K562 (cell line): Measurements from ENCODE around the gene ATXN1. TPM values are rescaled to one million over a fixed set of nuclear protein-coding genes. Genes with fewer than 3 reads are reported as not detected.

Experiments used
- ATAC-seq: fragments of 200-7000 bp; cut with Tn5 transposase; 3 replicates; pipeline ENCODE4 v1.9.1; 2020; ENCODE audit warnings: moderate library complexity
- BruUV-seq: library from RNA; stranded (reverse); fragments of 400-500 nt; replicated peaks from 2 replicates; lab custom pipeline; 2021; lab: Mats Ljungman, UMichigan
- CTCF ChIA-PET: fragments of 300-600 bp; formaldehyde crosslinking; extraction: SDS; loops from one replicate; lab custom pipeline; 2021; ENCODE audit warnings: low intra/inter-chr PET ratio; lab: Yijun Ruan, JAX
- POLR2A ChIA-PET: fragments of 300-600, 350-650 bp; sonication (Branson Sonifier 250); formaldehyde crosslinking; extraction: SDS; loops from one replicate; lab custom pipeline; 2021; ENCODE audit warnings: antibody characterized with exemption, inconsistent platforms; lab: Yijun Ruan, JAX
- DNase-seq, 4 experiments: peaks; one replicate each; pipeline versions ENCODE4 v3.0.0 to v3.0.0-alpha.2; 2011 to 2018; ENCODE audit warnings: low spot score in 3 of 4, mixed read lengths in 3 of 4; ENCODE audit errors: extremely low read depth in 1 of 4
- FAIRE-seq: peaks from 2 replicates; lab custom pipeline; 2011; peaks lifted over from hg19 to GRCh38; lab: Jason Lieb, UNC
- H2AFZ ChIP-seq: 2 replicates; pipeline ENCODE4 v1.6.0; 2011; ENCODE audit warnings: low read depth, low read length, control low read depth, inconsistent platforms
- H3K27ac ChIP-seq: fragments of 200-600 bp; 3 replicates; pipeline ENCODE4 v1.8.0; 2011; ENCODE audit warnings: low read depth, mild to moderate bottlenecking, control low read depth, inconsistent platforms, low read length, moderate library complexity, mixed read lengths; ENCODE audit errors: extremely low read depth
- H3K27me3 ChIP-seq, 2 experiments: fragments of 300-600 bp in 1 of 2; 2 replicates in 1 of 2; 3 replicates in 1 of 2; pipeline versions ENCODE4 v1.6.0 to v1.8.0; 2011; ENCODE audit warnings: inconsistent platforms in 2 of 2, low read length in 2 of 2, mild to moderate bottlenecking in 1 of 2, mixed read lengths in 1 of 2, moderate library complexity in 1 of 2; ENCODE audit not compliant: control insufficient read depth in 2 of 2, insufficient read depth in 2 of 2
- H3K36me3 ChIP-seq: fragments of 300-600 bp; 3 replicates; pipeline ENCODE4 v1.8.0; 2011; ENCODE audit warnings: mild to moderate bottlenecking, low read length, inconsistent platforms; ENCODE audit not compliant: control insufficient read depth, insufficient read depth
- H3K4me1 ChIP-seq, 2 experiments: fragments of 200-600 bp in 1 of 2; replicated peaks in 1 of 2; 2 replicates in 1 of 2; 3 replicates in 1 of 2; pipeline versions ENCODE4 v1.5.1 to v1.8.0; 2011; ENCODE audit warnings: inconsistent platforms in 2 of 2, low read length in 2 of 2, mild to moderate bottlenecking in 1 of 2, mixed read lengths in 1 of 2, moderate library complexity in 1 of 2; ENCODE audit not compliant: control insufficient read depth in 2 of 2, insufficient read depth in 2 of 2
- H3K4me2 ChIP-seq: 2 replicates; pipeline ENCODE4 v1.6.1; 2011; ENCODE audit warnings: low read length, control low read depth, inconsistent platforms, mixed read lengths; ENCODE audit not compliant: insufficient read depth
- H3K4me3 ChIP-seq: fragments of 200-600 bp; sonication (generic), shearing (Covaris generic); 2 replicates; pipeline ENCODE4 v1.5.1; 2016; ENCODE audit warnings: control low read depth, inconsistent platforms
- H3K79me2 ChIP-seq: fragments of 200-600 bp; 3 replicates; pipeline ENCODE4 v1.8.0; 2011; ENCODE audit warnings: low read length, inconsistent platforms; ENCODE audit not compliant: control insufficient read depth, insufficient read depth
- H3K9ac ChIP-seq, 2 experiments: 2 replicates each; pipeline versions ENCODE4 v1.6.0 to v1.6.1; 2011; ENCODE audit warnings: low read depth in 2 of 2, low read length in 2 of 2, control low read depth in 1 of 2, inconsistent platforms in 1 of 2, mild to moderate bottlenecking in 1 of 2, mixed read lengths in 1 of 2; ENCODE audit not compliant: insufficient read depth in 1 of 2
- H3K9me1 ChIP-seq: one replicate; pipeline ENCODE4 v1.6.0; 2011; ENCODE audit warnings: inconsistent platforms, mild to moderate bottlenecking, low read length, moderate library complexity; ENCODE audit not compliant: control insufficient read depth, insufficient read depth
- H3K9me3 ChIP-seq: replicated peaks from 2 replicates; pipeline ENCODE4 v1.5.1; 2011; ENCODE audit warnings: low read depth, low read length, inconsistent platforms; ENCODE audit not compliant: control insufficient read depth, insufficient read depth
- H4K20me1 ChIP-seq: replicated peaks from 2 replicates; pipeline ENCODE4 v1.6.1; 2011; ENCODE audit warnings: low read length, inconsistent platforms, mixed read lengths; ENCODE audit not compliant: control insufficient read depth, insufficient read depth
- CBFA2T2 ChIP-seq: fragments of 450-650 bp; conservative IDR thresholded peaks from 2 replicates; pipeline ENCODE4 v1.6.1; 2017; ENCODE audit warnings: mild to moderate bottlenecking
- CBFA2T3 ChIP-seq: fragments of 450-650 bp; IDR thresholded peaks from 2 replicates; pipeline ENCODE4 v1.6.1; 2017
- ELF1 ChIP-seq: fragments of 200-800 bp; sonication (Bioruptor generic); IDR thresholded peaks from 2 replicates; pipeline ENCODE4 v1.6.1; 2016; ENCODE audit warnings: missing genetic modification characterization, missing compliant biosample characterization
- KLF16 ChIP-seq: IDR thresholded peaks from 2 replicates; pipeline ENCODE4 v1.6.1; 2016; ENCODE audit warnings: antibody characterized with exemption
- MIER1 ChIP-seq: fragments of 450-650 bp; IDR thresholded peaks from 2 replicates; pipeline ENCODE4 v1.6.1; 2016; ENCODE audit warnings: antibody characterized with exemption, mild to moderate bottlenecking, low read depth
- MTF1 ChIP-seq: fragments of 250-450 bp; sonication (Bioruptor Pico); IDR thresholded peaks from 2 replicates; pipeline ENCODE4 v1.9.0; 2021; ENCODE audit warnings: moderate library complexity, mild to moderate bottlenecking, inconsistent platforms, borderline replicate concordance
- NCOR1 ChIP-seq: fragments of 450-650 bp; IDR thresholded peaks from 2 replicates; pipeline ENCODE4 v1.6.1; 2016; ENCODE audit warnings: mild to moderate bottlenecking, moderate library complexity
- NFRKB ChIP-seq: fragments of 450-650 bp; IDR thresholded peaks from 2 replicates; pipeline ENCODE4 v1.6.1; 2016; ENCODE audit warnings: low read depth
- RCOR1 ChIP-seq, 2 experiments: IDR thresholded peaks; 2 replicates each; pipeline ENCODE4 v1.6.1; 2012; ENCODE audit warnings: low read depth in 2 of 2, low read length in 2 of 2, borderline replicate concordance in 1 of 2, improper control_type of control experiment in 1 of 2
- TCF3 ChIP-seq: sonication (generic); formaldehyde crosslinking; IDR thresholded peaks from 2 replicates; pipeline ENCODE4 v1.4.0; 2020; ENCODE audit warnings: mild to moderate bottlenecking, missing genetic modification reagents
- TOE1 ChIP-seq, 2 experiments: fragments of 450-650 bp in 1 of 2; sonication (generic) in 1 of 2; formaldehyde crosslinking in 1 of 2; IDR thresholded peaks; 2 replicates each; pipeline versions ENCODE4 v1.7.1 to v1.8.0; 2016 to 2022; ENCODE audit warnings: borderline replicate concordance in 2 of 2, mild to moderate bottlenecking in 2 of 2, antibody characterized with exemption in 1 of 2, inconsistent platforms in 1 of 2, low read depth in 1 of 2, missing genetic modification reagents in 1 of 2, moderate library complexity in 1 of 2
- ZBTB7A ChIP-seq: IDR thresholded peaks from 2 replicates; pipeline ENCODE4 v1.6.1; 2011; ENCODE audit warnings: low read depth, mild to moderate bottlenecking, low read length, moderate library complexity, borderline replicate concordance; ENCODE audit not compliant: control insufficient read depth
- ZFP30 ChIP-seq: fragments of 250-450 bp; sonication (Bioruptor Pico); IDR thresholded peaks from 2 replicates; pipeline ENCODE4 v1.8.0; 2022; ENCODE audit warnings: moderate library complexity, mild to moderate bottlenecking, inconsistent platforms, borderline replicate concordance
- ZFP36 ChIP-seq: fragments of 150-350 bp; IDR thresholded peaks from 2 replicates; pipeline ENCODE4 v1.6.1; 2018; ENCODE audit warnings: low read length, low read depth; ENCODE audit not compliant: partially characterized antibody
- ZNF143 ChIP-seq: sonication (generic); formaldehyde crosslinking; IDR thresholded peaks from 2 replicates; pipeline ENCODE4 v1.9.0; 2022; ENCODE audit warnings: mild to moderate bottlenecking, missing genetic modification reagents
- ZNF311 ChIP-seq: fragments of 250-450 bp; sonication (Bioruptor Pico); IDR thresholded peaks from 2 replicates; pipeline ENCODE4 v1.4.0; 2020; ENCODE audit warnings: mild to moderate bottlenecking, moderate library complexity
- ZNF696 ChIP-seq: fragments of 250-450 bp; sonication (Bioruptor Pico); conservative IDR thresholded peaks from 2 replicates; pipeline ENCODE4 v1.4.0; 2020; ENCODE audit warnings: mild to moderate bottlenecking, moderate library complexity
- ZSCAN29 ChIP-seq: fragments of 450-650 bp; IDR thresholded peaks from 2 replicates; pipeline ENCODE4 v1.6.1; 2017
- WGBS: fragments of 100-300 bp; shearing (Covaris generic); methylation state at CpG from one replicate; pipeline ENCODE4 v1.1.6; 2016; ENCODE audit warnings: low coverage, mixed read lengths; ENCODE audit not compliant: insufficient coverage; ENCODE audit errors: missing lambda C conversion rate; 5-methylcytosine and 5-hydroxymethylcytosine counted together
- in situ Hi-C: fragments of 300-500 bp; cut with MboI; formaldehyde crosslinking; loops from 4 replicates; pipeline ENCODE4 v1.15.0; 2018; ENCODE audit warnings: inconsistent platforms, mixed read lengths
- intact Hi-C: fragments of 100-400 bp; cut with micrococcal nuclease; formaldehyde crosslinking; loops from 2 replicates; pipeline ENCODE4 v1.14.2; 2022
- polyA plus RNA-seq, 8 experiments: library from polyadenylated mRNA; depleted of rRNA in 4 of 8; stranded (reverse) in 5 of 8; unstranded in 3 of 8; fragments of >200 nt; fragmentation: Nextera tagmentation in 2 of 8; fragmentation: Illumina TruSeq in 1 of 8; extraction: Ambion mirVana in 2 of 8; extraction: Trizol in 1 of 8; gene quantifications; 2 replicates each; pipeline versions ENCODE4 v1.2.1 to v1.2.3, GENCODE V29; 2011 to 2014; ENCODE audit warnings: inconsistent platforms in 1 of 8, missing spikeins in 1 of 8
- total RNA-seq, 7 experiments: library from RNA; depleted of rRNA in 6 of 7; stranded (reverse); fragments of >200 nt in 6 of 7; fragmentation: Illumina TruSeq in 2 of 7; extraction: Trizol in 2 of 7; gene quantifications; 2 replicates each; pipeline versions ENCODE4 v1.2.1 to v1.2.3, GENCODE V29; 2011 to 2021; ENCODE audit warnings: low replicate concordance in 1 of 7
- TF ChIP-seq, protein P1 (sequence below): sonication (generic); formaldehyde crosslinking; IDR thresholded peaks from 2 replicates; pipeline ENCODE4 v1.8.1; 2023; ENCODE audit warnings: missing genetic modification reagents, mild to moderate bottlenecking, borderline replicate concordance

The ATXN1 gene
- total and polyA plus RNA-seq, 9 of the 15 experiments (the other 6 are each of a cell fraction or from before 2014, with no cell fraction given) = under 0.01 to 1.2 (median 0.58) TPM

DNA sequence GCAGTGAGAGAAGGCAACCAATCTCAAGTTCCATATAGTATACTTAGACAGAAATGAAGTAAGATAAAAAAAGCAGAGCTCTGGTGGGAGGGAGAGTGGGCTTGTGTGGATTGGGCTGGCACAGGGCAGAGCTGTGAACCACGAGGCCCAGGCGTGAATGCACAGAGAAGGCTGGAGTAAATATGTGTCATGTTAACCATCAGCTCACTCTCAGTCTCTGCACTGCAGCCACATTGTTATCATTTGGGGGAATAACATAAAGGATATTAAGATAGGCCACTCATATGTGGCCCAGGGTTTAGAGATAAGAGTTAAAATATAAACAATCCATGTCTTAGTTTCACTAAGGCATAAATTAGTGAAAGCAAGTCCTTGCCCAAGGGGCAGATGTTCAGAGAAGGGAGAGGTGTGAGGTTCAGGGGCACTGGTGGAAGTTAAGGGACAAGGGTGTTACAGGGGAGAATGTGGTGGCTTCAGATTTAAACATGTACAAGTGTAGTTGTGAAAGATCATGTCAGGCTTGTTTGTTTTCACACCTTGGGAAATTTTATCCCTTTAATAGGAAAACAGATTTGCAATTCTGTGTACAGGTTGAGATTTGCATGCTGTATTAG is 508.5 kb downstream of the ATXN1 start:
- no TSS peak for BruUV-seq
- H4K20me1 ChIP-seq = 0 out of 2 replicates have a peak, but pooled peaks cover 3% of the 10 kb centered on the region
- H3K79me2 ChIP-seq = no peaks in the 10 kb centered on the region
- H3K4me1 ChIP-seq = peaks cover 0 to 11% of the 10 kb centered on the region in 2 experiments; a peak in 3 of 5 replicates
- no peaks in the 10 kb centered on the region for H3K9me3 ChIP-seq
- peak; percentile 44 for ATAC-seq
- H3K9ac ChIP-seq = no peak overlapping the region; a peak in 1 of 4 replicates
- no peak overlapping the region for H3K4me3 ChIP-seq
- H3K36me3 ChIP-seq = peaks cover 88% of the 10 kb centered on the region
- H3K27me3 ChIP-seq = no peaks in the 10 kb centered on the region
- POLR2A ChIA-PET = interaction anchor here (4.1 to 7.6 kb wide), 2 partner anchors 13 to 14 kb away, joined by 18 to 97 read pairs; partner anchors contain the start of gene GMPR
- CTCF ChIA-PET = no interaction called here
- intact Hi-C loops (no loop called here), in situ Hi-C loops (no loop called here)
- WGBS = 38% methylated on average over 2 of the region's 2 CpGs
- no peak for FAIRE-seq
- no peak overlapping the region for H2AFZ ChIP-seq
- H3K4me2 ChIP-seq = no peak overlapping the region
- H3K27ac ChIP-seq = no peak overlapping the region
- DNase-seq = peak in 2 of 4 experiments; percentile 63 to 65
- H3K9me1 ChIP-seq = no peaks in the 10 kb centered on the region
- TF ChIP-seq ELF1 (tag) (no peak), NFRKB (no peak), TCF3 (CRISPR knock-in tag) (peak; percentile 64; the same call in 1 of the 2 replicates), ZBTB7A (no peak), ZSCAN29 (no peak), MTF1 (CRISPR knock-in tag) (no peak), RCOR1 (IDR thresholded peaks at IDR 0.05; ENCODE audit: borderline replicate concordance in 1 of 2, low read depth in 2 of 2, low read length in 2 of 2) (peak in 1 of 2 experiments; percentile 71; a peak in 1 of 4 replicates), ZNF696 (CRISPR knock-in tag) (no peak), ZNF311 (CRISPR knock-in tag) (no peak), TOE1 (IDR thresholded peaks at IDR 0.05; ENCODE audit: borderline replicate concordance) (no peak), TOE1 (CRISPR knock-in tag; IDR thresholded peaks at IDR 0.05; ENCODE audit: borderline replicate concordance, low read depth) (no peak), NCOR1 (peak; percentile 48; the same call in 1 of the 2 replicates), KLF16 (peak; percentile 15; the same call in 1 of the 2 replicates), ZFP30 (no peak), ZNF143 (CRISPR knock-in tag) (no peak), CBFA2T3 (peak; percentile 69), ZFP36 (no peak), MIER1 (no peak), CBFA2T2 (peak; percentile 56; the same call in 1 of the 2 replicates)
- TF ChIP-seq, protein P1, sequence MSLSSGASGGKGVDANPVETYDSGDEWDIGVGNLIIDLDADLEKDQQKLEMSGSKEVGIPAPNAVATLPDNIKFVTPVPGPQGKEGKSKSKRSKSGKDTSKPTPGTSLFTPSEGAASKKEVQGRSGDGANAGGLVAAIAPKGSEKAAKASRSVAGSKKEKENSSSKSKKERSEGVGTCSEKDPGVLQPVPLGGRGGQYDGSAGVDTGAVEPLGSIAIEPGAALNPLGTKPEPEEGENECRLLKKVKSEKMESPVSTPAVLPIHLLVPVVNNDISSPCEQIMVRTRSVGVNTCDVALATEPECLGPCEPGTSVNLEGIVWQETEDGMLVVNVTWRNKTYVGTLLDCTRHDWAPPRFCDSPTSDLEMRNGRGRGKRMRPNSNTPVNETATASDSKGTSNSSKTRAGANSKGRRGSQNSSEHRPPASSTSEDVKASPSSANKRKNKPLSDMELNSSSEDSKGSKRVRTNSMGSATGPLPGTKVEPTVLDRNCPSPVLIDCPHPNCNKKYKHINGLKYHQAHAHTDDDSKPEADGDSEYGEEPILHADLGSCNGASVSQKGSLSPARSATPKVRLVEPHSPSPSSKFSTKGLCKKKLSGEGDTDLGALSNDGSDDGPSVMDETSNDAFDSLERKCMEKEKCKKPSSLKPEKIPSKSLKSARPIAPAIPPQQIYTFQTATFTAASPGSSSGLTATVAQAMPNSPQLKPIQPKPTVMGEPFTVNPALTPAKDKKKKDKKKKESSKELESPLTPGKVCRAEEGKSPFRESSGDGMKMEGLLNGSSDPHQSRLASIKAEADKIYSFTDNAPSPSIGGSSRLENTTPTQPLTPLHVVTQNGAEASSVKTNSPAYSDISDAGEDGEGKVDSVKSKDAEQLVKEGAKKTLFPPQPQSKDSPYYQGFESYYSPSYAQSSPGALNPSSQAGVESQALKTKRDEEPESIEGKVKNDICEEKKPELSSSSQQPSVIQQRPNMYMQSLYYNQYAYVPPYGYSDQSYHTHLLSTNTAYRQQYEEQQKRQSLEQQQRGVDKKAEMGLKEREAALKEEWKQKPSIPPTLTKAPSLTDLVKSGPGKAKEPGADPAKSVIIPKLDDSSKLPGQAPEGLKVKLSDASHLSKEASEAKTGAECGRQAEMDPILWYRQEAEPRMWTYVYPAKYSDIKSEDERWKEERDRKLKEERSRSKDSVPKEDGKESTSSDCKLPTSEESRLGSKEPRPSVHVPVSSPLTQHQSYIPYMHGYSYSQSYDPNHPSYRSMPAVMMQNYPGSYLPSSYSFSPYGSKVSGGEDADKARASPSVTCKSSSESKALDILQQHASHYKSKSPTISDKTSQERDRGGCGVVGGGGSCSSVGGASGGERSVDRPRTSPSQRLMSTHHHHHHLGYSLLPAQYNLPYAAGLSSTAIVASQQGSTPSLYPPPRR (CRISPR knock-in tag) = no peak
